Omental fat pad (tissue), 4 donors: ENCODE results near the gene KCNIP1. TPM values are rescaled to one million over a fixed set of nuclear protein-coding genes. Genes with fewer than 3 reads are reported as not detected.

Experiments
- ATAC-seq: fragments of 150-250 bp; one replicate; pipeline ENCODE4 v1.9.1; 2016; ENCODE audit warnings: mild to moderate bottlenecking, moderate library complexity; ENCODE audit not compliant: low FRiP score
- DNase-seq: peaks from one replicate; pipeline ENCODE4 v3.0.0-alpha.2; 2019; ENCODE audit warnings: low spot score
- CTCF ChIP-seq, 3 donors: fragments of 450-650 bp; IDR thresholded peaks; one replicate each; pipeline ENCODE4 v1.5.1; 2016 to 2017; ENCODE audit warnings: antibody characterized with exemption in 3 of 3, mild to moderate bottlenecking in 3 of 3, moderate library complexity in 2 of 3
- total RNA-seq, 4 donors: library from RNA; depleted of rRNA; stranded (reverse); fragments of >200 nt; gene quantifications; one replicate each; pipeline ENCODE4 v1.1.0, GENCODE V29; 2016

The KCNIP1 gene
- total RNA-seq, 4 donors from 2014 or later: 0.25 TPM; not detected in 3

- TF ChIP-seq CTCF (IDR thresholded peaks at IDR 0.05): no peak
- ATAC-seq (no peak), DNase-seq (no peak)
Observed at GRCh38 chr5:170563824-170564567, 60.2 kb downstream of the KCNIP1 start.

GRCh38 chr5:170565072-170565471 is 61.3 kb downstream of the KCNIP1 start:
- TF ChIP-seq CTCF (IDR thresholded peaks at IDR 0.05): no peak
- ATAC-seq (no peak), DNase-seq (no peak)

- DNase-seq (no peak), ATAC-seq (no peak)
- TF ChIP-seq CTCF (IDR thresholded peaks at IDR 0.05): no peak
Observed at GRCh38 chr5:170569101-170569500, 65.3 kb downstream of the KCNIP1 start.

GRCh38 chr5:170570476-170570875 is 66.7 kb downstream of the KCNIP1 start:
- no peak for TF ChIP-seq CTCF (IDR thresholded peaks at IDR 0.05)
- ATAC-seq: no peak

GRCh38 chr5:170571281-170571731 is 67.5 kb downstream of the KCNIP1 start:
- ATAC-seq: peak; percentile 87
- DNase-seq: no peak
- no peak for TF ChIP-seq CTCF (IDR thresholded peaks at IDR 0.05)

More at GRCh38 chr5:170570476-170570875, 66.7 kb downstream of the KCNIP1 start:
- no peak for DNase-seq

GRCh38 chr5:170571875-170572852 is 68.3 kb downstream of the KCNIP1 start:
- no peak for TF ChIP-seq CTCF (IDR thresholded peaks at IDR 0.05)
- ATAC-seq: no peak
- DNase-seq: no peak
